Activated naive CD4-positive, alpha-beta T cell treated with Interleukin-2 at 50 U/mL for 16 hours (primary cell): ENCODE data around the gene CFDP1.

ENCODE experiments used
- DNase-seq: peaks from one replicate; pipeline ENCODE4 v3.0.0-alpha.2; 2020

The CFDP1 gene

GRCh38 chr16:75248142-75248535, 185.2 kb downstream of the CFDP1 start:
- DNase-seq: no peak

GRCh38 chr16:75247249-75247648, 186.1 kb downstream of the CFDP1 start:
- no peak for DNase-seq

- DNase-seq: no peak
These were observed 186.6 kb downstream of the CFDP1 start for GRCh38 chr16:75246504-75247205.

GRCh38 chr16:75244844-75245758, 188.2 kb downstream of the CFDP1 start:
- no peak for DNase-seq

GRCh38 chr16:75244225-75244809, 189.0 kb downstream of the CFDP1 start:
- no peak for DNase-seq
